Transverse colon (tissue), 4 donors: ENCODE data around the gene FRMD8. TPM values are rescaled to one million over a fixed set of nuclear protein-coding genes. Genes with fewer than 3 reads are reported as not detected.

Experiments used
- DNase-seq: peaks from one replicate; pipeline ENCODE4 v3.0.0-alpha.2; 2019
- H3K27ac ChIP-seq, 4 donors: fragments of 200-600 bp; sonication (generic); 2 replicates each; pipeline ENCODE4 v1.5.1; 2016 to 2018; ENCODE audit warnings: inconsistent platforms in 4 of 4
- H3K27me3 ChIP-seq: fragments of 200-600 bp; sonication (generic); 2 replicates; pipeline ENCODE4 v1.5.1; 2017; ENCODE audit warnings: inconsistent platforms
- H3K36me3 ChIP-seq, 4 donors: fragments of 200-600 bp; sonication (generic); 2 replicates each; pipeline ENCODE4 v1.5.1; 2017 to 2019; ENCODE audit warnings: inconsistent platforms in 4 of 4
- H3K4me1 ChIP-seq, 4 donors: fragments of 200-600 bp; sonication (generic); 2 replicates each; pipeline ENCODE4 v1.5.1; 2017 to 2020; ENCODE audit warnings: inconsistent platforms in 4 of 4
- H3K4me3 ChIP-seq, 4 donors: fragments of 200-600 bp; sonication (generic); 1 replicate in 1 of 4; 2 replicates in 3 of 4; pipeline versions ENCODE4 v1.5.1 to v1.6.1; 2017 to 2019; ENCODE audit warnings: inconsistent platforms in 4 of 4
- H3K9me3 ChIP-seq, 2 donors: fragments of 200-600 bp; sonication (generic); 2 replicates each; pipeline ENCODE4 v1.5.1; 2017 to 2019; ENCODE audit warnings: inconsistent platforms in 2 of 2
- CTCF ChIP-seq, 5 experiments: fragments of 200-600 bp in 3 of 5; fragments of 450-650 bp in 2 of 5; sonication (generic) in 3 of 5; IDR thresholded peaks; 1 replicate in 2 of 5; 2 replicates in 3 of 5; pipeline ENCODE4 v1.5.1; 2016 to 2017; ENCODE audit warnings: antibody characterized with exemption in 5 of 5, inconsistent platforms in 3 of 5, mild to moderate bottlenecking in 2 of 5, moderate library complexity in 1 of 5
- EP300 ChIP-seq: sonication (generic); formaldehyde crosslinking; IDR thresholded peaks from one replicate; pipeline ENCODE4 v1.6.1; 2017; ENCODE audit warnings: antibody characterized with exemption, low read depth
- POLR2A ChIP-seq: fragments of 450-650 bp; IDR thresholded peaks from one replicate; pipeline ENCODE4 v1.6.1; 2016; ENCODE audit warnings: antibody characterized with exemption, mild to moderate bottlenecking, moderate library complexity
- POLR2AphosphoS5 ChIP-seq, 3 donors: sonication (generic); formaldehyde crosslinking; IDR thresholded peaks; one replicate each; pipeline ENCODE4 v1.6.1; 2016; ENCODE audit warnings: antibody characterized with exemption in 3 of 3
- WGBS, 2 donors: methylation state at CpG; one replicate each; pipeline ENCODE4 v1.1.5; 2018; ENCODE audit warnings: low coverage in 1 of 2; 5-methylcytosine and 5-hydroxymethylcytosine counted together
- in situ Hi-C, 4 donors: fragments of 200-750 bp; cut with MboI; loops; one replicate each; pipeline versions ENCODE4 v1.15.0 to v1.15.1; 2017; ENCODE audit warnings: low sequenced_read_pairs in 3 of 4, low pct_ligation_motif_present in 1 of 4, low pct_unique_long_range_greater_than_20kb in 1 of 4
- intact Hi-C: fragments of 100-400 bp; cut with DNase I; formaldehyde crosslinking; loops from one replicate; pipeline ENCODE4 v1.15.1; 2023; ENCODE audit warnings: low total_unique reads
- total RNA-seq, 4 donors: library from RNA; depleted of rRNA; stranded (reverse); fragments of >200 nt; gene quantifications; one replicate each; pipeline ENCODE4 v1.1.0, GENCODE V29; 2016

FRMD8 gene
- total RNA-seq, 4 donors from 2014 or later = 64.3 to 164 (median 128) TPM

GRCh38 chr11:65404210-65404609 is 17.8 kb downstream of the FRMD8 start:
- TF ChIP-seq POLR2A = no peak
- TF ChIP-seq POLR2AphosphoS5 (IDR thresholded peaks at IDR 0.05) = no peak
- TF ChIP-seq EP300 = no peak
- TF ChIP-seq CTCF (IDR thresholded peaks at IDR 0.05) = no peak
- H3K4me1 ChIP-seq = peaks cover 3 to 32% (median 11%) of the 10 kb centered on the region in 4 donors

GRCh38 chr11:65404638-65405339 is 18.4 kb downstream of the FRMD8 start:
- no peaks in the 10 kb centered on the region for H3K27me3 ChIP-seq
- TF ChIP-seq POLR2AphosphoS5 (IDR thresholded peaks at IDR 0.05) = no peak
- no peak for TF ChIP-seq EP300
- TF ChIP-seq POLR2A = no peak
- no peak for TF ChIP-seq CTCF (IDR thresholded peaks at IDR 0.05)
- 96% methylated on average over 24 of the region's 24 CpGs; no CpG with 5 or more reads in 1 of the 2 donors for WGBS, 2 donors
- in situ Hi-C loops (no loop called here), intact Hi-C loops (no loop called here)
- H3K9me3 ChIP-seq = no peaks in the 10 kb centered on the region
- H3K4me1 ChIP-seq = peaks cover 3 to 32% (median 11%) of the 10 kb centered on the region in 4 donors
- peak overlapping the region in 3 of 4 donors; percentile 5 to 67 (median 37) for H3K27ac ChIP-seq
- DNase-seq = no peak
- H3K4me3 ChIP-seq = no peak overlapping the region
- H3K36me3 ChIP-seq = peaks cover 0 to 48% (median 8%) of the 10 kb centered on the region in 4 donors

More at GRCh38 chr11:65404210-65404609, 17.8 kb downstream of the FRMD8 start:
- peak overlapping the region; percentile 7 to 67 (median 48) for H3K27ac ChIP-seq
- H3K9me3 ChIP-seq = no peaks in the 10 kb centered on the region
- no peaks in the 10 kb centered on the region for H3K27me3 ChIP-seq
- H3K36me3 ChIP-seq = peaks cover 0 to 48% (median 6%) of the 10 kb centered on the region in 4 donors
- in situ Hi-C loops (no loop called here), intact Hi-C loops (no loop called here)
- no peak overlapping the region for H3K4me3 ChIP-seq
- no peak for DNase-seq
- 77% methylated on average over 13 of the region's 13 CpGs; no CpG with 5 or more reads in 1 of the 2 donors for WGBS, 2 donors

- peaks cover 0 to 41% (median 3%) of the 10 kb centered on the region in 4 donors for H3K36me3 ChIP-seq
These were observed 24.7 kb downstream of the FRMD8 start for GRCh38 chr11:65410936-65411680.

More at GRCh38 chr11:65410936-65411680, 24.7 kb downstream of the FRMD8 start:
- H3K4me3 ChIP-seq = no peak overlapping the region
- no peaks in the 10 kb centered on the region for H3K9me3 ChIP-seq
- 88% methylated on average over 14 of the region's 29 CpGs; no CpG with 5 or more reads in 1 of the 2 donors for WGBS, 2 donors
- TF ChIP-seq POLR2A (no peak), EP300 (no peak), POLR2AphosphoS5 (IDR thresholded peaks at IDR 0.05) (no peak), CTCF (IDR thresholded peaks at IDR 0.05) (no peak)
- intact Hi-C loops = loop anchor here (1.0 kb wide), 1 partner anchor 24 kb away; no protein-coding TSS in a partner anchor
- no peak for DNase-seq
- H3K27ac ChIP-seq = no peak overlapping the region
- in situ Hi-C loops = loop anchor here in 1 of 4 donors (10.0 kb wide), 1 partner anchor 46 kb away; no protein-coding TSS in a partner anchor
- peaks cover 4 to 8% (median 5%) of the 10 kb centered on the region in 4 donors for H3K4me1 ChIP-seq
- no peaks in the 10 kb centered on the region for H3K27me3 ChIP-seq
